Mesenteric fat pad (tissue), 1 donor: ENCODE data around the gene ZNF672. TPM values are rescaled to one million over a fixed set of nuclear protein-coding genes. Genes with fewer than 3 reads are reported as not detected.
"Not testable (repeated sequence)": the region's sequence is repeated elsewhere in the genome, so short reads cannot be mapped to it uniquely, and the experiment has no call there.

ENCODE experiments used
- DNase-seq: peaks from one replicate; pipeline ENCODE4 v3.0.0-alpha.2; 2020; ENCODE audit warnings: low spot score
- total RNA-seq: library from RNA; stranded (reverse); fragmentation: NEBNext Ultra II Directional; extraction: Animal tissue kit (Norgen Biotek cat#: 25700); gene quantifications from one replicate; pipeline ENCODE4 v1.2.1, GENCODE V29; 2021
- donor health status: DM: yes; HTN: yes; CAD: no.

The ZNF672 gene
- total RNA-seq, 1 donor from 2014 or later = 18.6 TPM

DNA sequence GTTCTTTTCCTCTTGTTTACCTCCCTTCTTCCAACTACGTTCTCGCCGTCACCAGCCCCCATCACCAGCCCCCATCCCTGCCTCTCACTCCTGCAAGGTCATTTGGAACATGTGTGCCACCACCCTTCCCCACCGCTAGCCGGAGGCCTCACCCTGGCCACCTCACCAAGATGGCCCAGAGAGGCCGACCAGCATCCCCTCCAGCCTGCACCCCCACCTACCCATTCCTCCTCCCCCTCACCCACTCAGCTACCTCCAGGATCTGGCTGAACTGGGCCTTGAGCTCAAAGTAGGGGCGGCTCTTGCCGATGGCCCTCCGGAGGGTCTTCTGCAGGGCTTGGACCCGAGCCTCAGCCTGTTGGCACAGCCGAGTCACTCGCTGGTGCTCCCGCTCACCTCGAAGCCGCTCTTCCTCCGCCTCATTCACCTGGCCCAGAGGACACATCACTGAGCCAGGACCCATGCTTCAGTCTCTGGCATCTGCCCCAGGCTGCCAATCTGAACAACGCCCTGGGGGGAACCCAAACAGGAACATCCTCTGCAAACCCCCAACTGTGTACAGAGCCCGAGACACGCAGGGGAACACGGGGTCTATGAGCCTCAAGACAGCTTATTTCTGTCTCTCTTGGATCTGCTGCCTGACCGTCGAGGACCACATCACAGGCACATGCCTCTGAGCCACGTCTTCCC, 25.1 kb upstream of the ZNF672 start:
- DNase-seq = no peak

DNA sequence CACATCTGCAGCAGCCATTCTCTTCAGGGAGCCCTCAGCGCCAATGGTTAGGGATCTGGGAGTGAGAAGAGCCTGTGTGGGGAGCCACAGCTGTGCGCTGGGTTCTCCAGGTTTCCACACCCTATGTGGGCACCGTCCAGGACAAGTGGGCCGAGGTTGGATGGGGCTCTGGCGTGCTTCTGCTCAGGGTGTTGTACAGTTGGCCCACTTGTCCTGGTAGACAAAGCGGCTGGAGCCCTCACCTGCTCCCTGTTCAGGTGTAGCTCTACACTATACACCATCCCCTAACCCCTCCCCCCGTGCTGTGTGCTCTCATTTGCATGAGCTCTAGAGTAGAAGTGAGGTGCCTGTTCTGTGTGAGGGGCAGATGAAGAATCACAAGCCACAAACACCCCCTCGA, 24.5 kb upstream of the ZNF672 start:
- DNase-seq = no peak

- no peak for DNase-seq
Measured at GRCh38 chr1:248814351-248814750, 23.7 kb upstream of the ZNF672 start.

GRCh38 chr1:248815407-248816034, 22.5 kb upstream of the ZNF672 start:
- peak; percentile 35 for DNase-seq

DNA sequence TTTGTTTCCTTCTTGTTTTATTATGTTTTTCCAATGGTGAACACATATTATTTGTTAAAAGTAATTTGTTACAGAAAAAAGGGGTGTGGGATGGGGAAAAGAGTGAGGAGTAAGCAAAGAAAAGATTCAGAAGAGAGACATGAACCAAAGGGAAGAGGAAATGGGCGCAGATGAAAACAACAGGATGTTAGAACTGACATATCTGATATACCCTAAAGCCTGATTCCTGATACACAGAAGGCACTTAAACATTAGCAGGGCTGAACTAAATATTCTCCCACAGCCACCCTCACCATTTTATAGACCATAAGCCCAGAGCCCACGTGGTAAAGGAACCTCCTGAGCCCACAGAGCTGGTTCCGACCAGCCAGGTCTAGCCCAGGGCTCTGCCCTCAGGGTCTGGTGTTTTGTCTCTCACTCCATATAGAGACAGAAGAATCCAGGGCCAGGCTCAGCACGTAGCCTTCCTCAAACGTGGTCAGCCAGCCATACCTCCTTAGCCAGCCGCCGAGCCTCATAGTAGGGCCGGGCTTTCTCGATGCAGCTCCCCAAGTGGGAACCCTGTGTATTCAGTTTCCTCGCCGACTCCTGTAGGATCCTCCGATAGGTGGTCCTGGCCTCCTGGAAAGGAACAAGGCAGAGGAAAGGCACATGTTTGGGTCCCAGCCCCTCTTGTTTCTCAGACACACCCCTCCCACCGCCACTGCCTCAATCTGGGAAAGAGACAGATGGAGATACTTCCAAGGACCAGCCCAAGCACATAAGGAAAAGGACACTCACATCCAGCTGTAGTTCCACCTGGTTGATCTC, 21.8 kb upstream of the ZNF672 start:
- DNase-seq = peak; percentile 65

DNA sequence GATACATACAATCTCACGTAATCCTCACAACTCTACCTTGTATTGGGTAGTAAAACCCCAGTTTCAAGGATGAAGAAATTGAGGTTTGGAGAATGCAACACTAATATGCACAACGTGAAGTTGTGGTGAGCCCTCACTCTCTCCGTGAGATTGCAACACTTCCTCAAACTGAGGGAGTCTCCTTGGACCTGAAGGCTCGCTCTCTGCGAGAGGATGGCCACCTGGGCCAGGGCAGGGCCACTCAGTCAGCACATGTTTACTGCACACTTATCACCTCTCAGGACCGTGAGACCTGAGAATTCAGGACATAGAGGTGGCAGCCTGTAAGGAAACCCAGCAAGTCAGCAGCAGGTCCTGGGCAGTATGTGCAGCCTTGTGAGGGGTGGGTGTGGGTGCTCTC, 21.0 kb upstream of the ZNF672 start:
- no peak for DNase-seq

GRCh38 chr1:248818505-248819374, 19.3 kb upstream of the ZNF672 start:
- peak; percentile 43 for DNase-seq

DNA sequence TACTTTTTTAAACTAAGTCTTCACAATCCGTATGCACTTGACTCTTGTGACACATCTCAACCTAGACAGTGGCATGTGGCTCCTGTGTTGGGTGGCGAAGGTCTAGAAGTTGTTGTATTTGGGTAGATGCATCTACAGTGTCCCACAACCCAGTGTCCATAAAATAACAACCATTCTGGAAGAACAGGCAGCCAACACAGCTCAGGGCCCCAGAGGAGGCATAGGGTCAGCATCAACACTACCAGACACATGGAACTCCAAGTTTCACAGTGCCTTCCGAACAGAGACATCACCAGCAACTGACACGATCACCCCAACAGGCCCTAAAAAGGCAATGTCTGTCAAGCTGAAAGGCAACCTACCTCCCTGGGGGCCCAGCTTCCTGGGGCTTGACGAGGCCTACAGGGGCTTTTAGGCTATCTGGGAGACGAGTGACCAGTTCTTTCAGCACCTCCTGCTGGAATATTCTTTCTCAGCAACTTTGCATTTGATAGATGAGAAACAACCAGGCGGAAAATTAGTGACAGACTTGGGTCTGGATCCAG, 17.9 kb upstream of the ZNF672 start:
- peak; percentile 59 for DNase-seq

- DNase-seq = peak; percentile 60
Measured at GRCh38 chr1:248821101-248821500, 16.9 kb upstream of the ZNF672 start.

GRCh38 chr1:248821641-248822040, 16.4 kb upstream of the ZNF672 start:
- peak; percentile 24 for DNase-seq

GRCh38 chr1:248822148-248823032, 15.6 kb upstream of the ZNF672 start:
- DNase-seq = peak; percentile 33

GRCh38 chr1:248823517-248824001, 14.5 kb upstream of the ZNF672 start:
- DNase-seq = no peak

DNA sequence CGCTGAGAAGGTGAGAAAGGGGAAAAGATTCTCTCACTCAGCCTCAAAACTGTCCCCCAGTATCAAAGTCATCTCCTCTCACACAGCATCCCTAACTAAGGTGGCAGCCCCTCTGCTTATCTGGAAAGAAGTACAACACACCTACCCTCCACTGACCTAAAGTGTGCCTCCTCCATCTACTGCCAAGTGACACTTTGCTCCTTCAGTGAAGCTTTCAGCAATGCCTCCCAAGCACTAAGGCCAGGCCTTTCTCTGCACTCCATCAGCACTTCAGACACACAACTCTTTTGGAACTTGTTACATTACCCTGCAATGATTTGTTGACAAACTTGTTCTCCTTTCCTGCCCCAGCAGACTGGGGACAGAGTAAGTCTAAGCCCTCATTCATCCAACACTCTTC, 13.7 kb upstream of the ZNF672 start:
- no peak for DNase-seq

GRCh38 chr1:248824701-248825100, 13.3 kb upstream of the ZNF672 start:
- peak; percentile 55 for DNase-seq

GRCh38 chr1:248825136-248825535, 12.9 kb upstream of the ZNF672 start:
- DNase-seq = peak; percentile 74

DNA sequence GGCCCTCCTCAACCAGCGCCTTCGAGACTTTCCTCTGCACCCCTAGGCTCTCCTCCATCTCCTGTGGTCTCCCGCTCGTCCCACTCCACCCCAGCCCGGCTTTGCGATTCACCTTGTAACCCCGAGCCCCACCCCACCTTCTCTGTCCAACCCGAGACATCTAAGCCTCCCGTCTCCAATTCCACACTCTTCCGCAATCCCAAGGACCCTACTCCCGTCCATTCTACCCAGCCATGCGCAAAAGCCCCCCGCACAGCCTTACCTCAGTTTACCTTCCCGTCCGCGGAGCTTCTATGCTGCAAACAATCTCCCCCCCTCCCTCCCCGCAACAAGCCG, 12.5 kb upstream of the ZNF672 start:
- DNase-seq = peak; percentile 81

- peak; percentile 96 for DNase-seq
Measured at GRCh38 chr1:248825909-248826760, 11.9 kb upstream of the ZNF672 start, which contains the start of gene SH3BP5L. TSS of gene SH3BP5L (minus strand) at chr1:248825915. CDS start at chr1:248824935, 980 bp downstream.

DNA sequence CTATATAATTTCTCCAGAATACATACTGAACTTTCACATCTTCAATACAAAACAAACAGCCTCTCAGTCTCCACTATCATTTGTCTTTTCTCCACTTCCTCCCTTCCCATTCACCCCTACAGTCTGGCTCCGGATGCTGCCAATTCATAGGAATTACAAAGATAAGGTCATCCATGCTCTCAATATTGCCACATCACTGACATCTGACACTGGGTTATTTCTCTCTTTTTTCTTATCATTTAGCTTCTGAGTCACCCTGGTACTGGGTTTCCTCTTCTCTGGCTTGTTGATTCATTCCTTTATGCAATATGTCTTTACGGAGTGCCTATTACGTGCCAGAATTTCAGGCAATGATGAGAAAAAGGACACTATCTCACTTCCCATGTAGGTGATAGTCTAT, 9.2 kb upstream of the ZNF672 start:
- DNase-seq = no peak

DNA sequence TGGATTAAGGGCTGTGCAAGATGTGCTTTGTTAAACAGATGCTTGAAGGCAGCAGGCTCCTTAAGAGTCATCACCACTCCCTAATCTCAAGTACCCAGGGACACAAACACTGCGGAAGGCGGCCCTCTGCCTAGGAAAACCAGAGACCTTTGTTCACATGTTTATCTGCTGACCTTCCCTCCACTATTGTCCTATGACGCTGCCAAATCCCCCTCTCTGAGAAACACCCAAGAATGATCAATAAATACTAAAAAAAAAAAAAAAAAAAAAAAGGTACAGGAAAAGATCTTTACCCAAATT, 7.4 kb upstream of the ZNF672 start:
- not testable (repeated sequence) for DNase-seq
